GM21390 (cell line): ENCODE measurements around the gene PHF10.
"Not testable (repeated sequence)": the region's sequence is repeated elsewhere in the genome, so short reads cannot be mapped to it uniquely, and the experiment has no call there.

ENCODE experiments used
- ATAC-seq: cut with Tn5 transposase; IDR thresholded peaks from one replicate; pipeline ENCODE4 v1.9.1; 2021; ENCODE audit not compliant: unreplicated experiment

PHF10 gene

DNA sequence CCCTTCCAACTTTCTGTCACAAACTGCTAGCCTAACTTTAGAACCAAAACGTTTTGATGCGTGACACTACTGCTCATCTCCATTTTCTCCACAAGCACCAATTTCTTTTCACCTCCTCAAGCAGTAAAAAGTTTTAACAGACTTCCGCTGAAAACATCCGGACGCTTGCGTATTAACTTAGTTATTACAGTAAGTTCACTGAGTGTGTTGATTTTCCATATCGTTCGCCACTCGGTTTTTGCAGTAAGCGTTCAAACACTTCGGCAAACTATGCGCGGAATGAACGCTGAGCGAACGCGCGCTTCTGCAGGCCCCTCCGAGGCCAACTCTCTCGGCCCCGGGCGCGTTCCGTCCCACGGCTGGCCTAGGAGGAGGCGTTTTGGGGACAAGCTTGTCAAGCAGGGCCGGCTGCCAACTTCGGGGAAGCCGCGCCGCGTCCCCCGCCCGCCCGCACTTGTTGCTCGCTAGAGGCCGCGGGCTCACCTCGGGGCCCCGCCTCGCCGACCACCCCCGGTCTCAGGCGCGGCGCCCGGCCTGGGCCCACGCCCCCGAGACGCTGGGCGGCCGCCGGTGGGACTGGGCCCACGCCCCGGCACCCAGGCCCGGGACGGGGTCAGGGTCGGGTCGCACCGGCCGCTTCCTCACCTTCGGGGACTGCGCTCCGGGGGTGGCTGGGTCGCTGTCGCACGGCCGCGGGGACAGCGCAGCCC is 945 bp downstream of the PHF10 start:
- ATAC-seq, result peak; percentile 36

- ATAC-seq, result peak; percentile 17
Observed at GRCh38 chr6:169722362-169723199, 1.7 kb downstream of the PHF10 start.

DNA sequence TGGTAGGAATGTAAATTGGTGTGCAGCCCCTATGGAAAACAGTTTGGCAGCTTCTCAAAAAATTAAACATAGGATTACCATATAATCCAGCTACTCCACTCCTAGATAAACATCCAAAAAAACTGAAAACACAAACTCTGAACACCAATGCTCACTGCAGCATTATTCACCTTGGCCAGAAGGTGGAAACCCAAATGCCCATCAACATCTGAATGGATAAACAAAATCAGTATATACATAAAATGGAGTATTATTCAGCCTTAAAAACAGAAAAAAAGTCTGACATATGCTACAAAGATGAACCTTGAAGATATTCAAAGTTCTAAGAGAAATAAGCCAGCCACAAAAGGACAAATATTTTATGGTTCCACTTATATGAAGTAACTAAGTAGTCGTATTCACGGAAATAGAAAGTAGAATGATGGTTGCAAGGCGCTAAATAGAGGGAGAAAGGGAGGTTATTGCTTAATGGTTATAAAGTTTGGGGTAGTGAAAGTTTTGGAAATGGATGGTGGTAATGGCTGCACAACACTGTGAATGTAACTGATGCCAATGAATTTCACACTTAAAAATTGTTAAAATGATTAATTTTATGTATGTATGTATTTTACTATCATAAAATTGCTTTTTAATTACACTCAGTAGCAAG is 4.0 kb downstream of the PHF10 start:
- ATAC-seq, result no peak

DNA sequence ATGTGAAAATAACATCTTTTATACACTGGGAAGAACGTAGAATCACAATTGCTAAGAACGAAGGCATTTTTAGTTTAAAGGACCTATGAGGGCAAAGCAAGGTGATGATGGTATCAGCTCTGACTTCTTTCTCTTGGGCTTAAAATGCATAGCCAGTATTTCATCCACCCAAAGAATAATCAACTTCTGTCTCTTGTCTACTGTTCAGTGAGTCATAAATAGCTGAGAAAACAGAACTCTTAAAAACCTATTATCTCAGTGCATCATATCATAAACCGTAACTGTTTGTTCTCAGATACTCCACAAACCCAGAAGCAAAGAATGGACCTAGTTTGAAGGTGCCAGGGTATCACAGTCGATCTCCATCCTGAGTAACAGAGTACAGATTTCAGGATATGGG is 5.2 kb downstream of the PHF10 start:
- no peak for ATAC-seq

DNA sequence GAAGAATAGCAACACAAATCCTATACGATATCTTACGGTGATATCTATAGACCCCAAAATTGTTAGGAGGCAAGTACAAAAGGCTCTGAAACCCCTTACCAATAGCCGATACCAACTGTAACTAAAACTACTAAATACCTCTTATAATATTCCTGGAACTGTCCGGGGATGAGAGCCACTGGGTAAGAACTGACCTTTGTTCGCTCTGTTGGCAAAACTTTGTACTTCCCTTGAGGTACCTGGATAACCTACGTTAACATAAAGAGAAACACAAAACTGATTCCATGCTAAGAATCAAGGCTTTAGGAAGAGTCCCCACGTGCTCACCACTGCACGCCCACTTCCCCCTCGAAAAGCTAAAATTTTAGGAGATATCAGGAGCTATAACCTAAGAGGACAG is 9.7 kb downstream of the PHF10 start:
- ATAC-seq, result no peak

GRCh38 chr6:169714178-169714577 is 10.1 kb downstream of the PHF10 start:
- no peak for ATAC-seq

DNA sequence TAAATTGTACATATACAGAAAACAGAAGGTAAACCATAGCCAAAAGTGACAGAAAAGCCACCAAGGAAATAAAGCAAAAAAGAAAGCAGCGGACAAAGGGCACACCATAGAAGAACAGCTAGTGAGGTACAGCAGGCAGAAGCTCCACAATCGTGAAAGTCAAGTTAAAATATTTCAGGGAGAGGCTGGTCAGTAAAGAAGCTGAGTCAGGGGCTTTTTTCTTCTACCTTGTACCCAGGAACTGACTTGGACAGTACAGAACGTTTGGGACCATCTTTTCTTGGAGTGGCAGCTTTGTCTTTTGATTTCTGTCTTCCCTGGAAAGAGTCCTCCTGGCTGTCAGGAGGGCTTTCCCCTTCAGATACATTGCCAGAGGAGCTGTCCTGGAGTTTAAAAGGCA is 14.3 kb downstream of the PHF10 start:
- no peak for ATAC-seq

DNA sequence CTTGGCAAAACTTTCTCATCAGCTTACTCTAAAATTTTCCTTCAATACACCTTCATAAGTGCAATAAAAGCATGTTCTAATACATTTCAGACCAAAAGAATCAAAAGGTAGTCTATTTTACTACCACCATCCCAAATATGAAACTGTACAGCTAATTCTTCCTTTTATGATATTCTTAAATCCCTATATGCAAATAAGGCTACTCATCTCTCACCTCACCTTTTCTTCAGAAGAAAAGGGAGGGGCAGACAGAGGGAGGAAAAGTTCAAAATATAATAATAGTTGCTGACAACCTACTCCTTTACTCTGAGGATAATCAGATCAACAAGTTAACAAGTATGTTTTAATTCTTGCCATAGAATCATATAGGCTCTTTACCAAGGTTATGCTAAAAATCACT is 15.0 kb downstream of the PHF10 start:
- peak; percentile 58 for ATAC-seq

- no peak for ATAC-seq
Observed at GRCh38 chr6:169707772-169708171, 16.5 kb downstream of the PHF10 start.

DNA sequence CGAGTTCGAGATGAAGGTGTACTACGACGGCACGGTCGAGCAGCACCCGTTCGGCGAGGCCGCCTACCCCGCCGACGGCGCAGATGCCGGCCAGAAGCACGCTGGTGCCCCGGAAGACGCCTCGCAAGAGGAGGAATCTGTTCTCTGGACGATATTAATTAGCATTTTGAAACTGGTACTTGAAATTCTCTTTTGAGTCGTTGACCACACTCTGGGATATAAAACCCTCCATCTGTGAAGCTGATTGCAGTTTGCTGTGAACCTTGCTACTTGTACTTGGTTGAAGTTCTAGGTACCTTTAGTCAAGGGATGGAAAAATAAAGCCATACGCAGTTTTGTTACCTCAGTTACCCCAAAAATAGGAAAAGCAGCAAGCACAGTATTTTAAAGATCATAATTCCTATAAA is 21.5 kb downstream of the PHF10 start:
- peak; percentile 9 for ATAC-seq

GRCh38 chr6:169701954-169702839 is 22.1 kb downstream of the PHF10 start, which contains the start of the genes C6orf120 and WDR27:
C6orf120 (plus strand) TSS chr6:169702126; CDS start chr6:169702460, 334 bp downstream.
WDR27 (minus strand) TSS chr6:169702029; CDS start chr6:169689005, 13,024 bp downstream.
- ATAC-seq, result peak; percentile 95

GRCh38 chr6:169701311-169701953 is 22.9 kb downstream of the PHF10 start:
- ATAC-seq, result peak; percentile 14

DNA sequence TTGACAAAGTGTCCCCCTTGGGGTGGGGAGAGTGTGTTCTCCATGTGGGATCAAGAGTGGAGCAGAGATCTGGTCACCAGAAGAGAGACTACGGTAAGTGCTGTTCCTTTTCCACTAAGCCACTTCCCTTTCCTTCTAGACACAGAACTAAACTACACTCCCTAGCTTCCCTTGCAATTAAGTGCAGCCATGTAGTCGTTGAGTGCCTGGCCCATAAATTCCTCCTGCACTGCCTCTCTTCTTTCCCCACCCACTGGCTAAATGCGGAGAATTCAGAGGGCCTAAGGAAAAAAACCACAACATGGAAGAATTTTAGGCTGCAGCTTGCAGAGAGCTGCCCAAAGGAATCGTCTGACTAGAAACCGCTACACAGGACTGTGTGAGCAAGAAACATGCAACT is 24.0 kb downstream of the PHF10 start:
- ATAC-seq, result no peak

DNA sequence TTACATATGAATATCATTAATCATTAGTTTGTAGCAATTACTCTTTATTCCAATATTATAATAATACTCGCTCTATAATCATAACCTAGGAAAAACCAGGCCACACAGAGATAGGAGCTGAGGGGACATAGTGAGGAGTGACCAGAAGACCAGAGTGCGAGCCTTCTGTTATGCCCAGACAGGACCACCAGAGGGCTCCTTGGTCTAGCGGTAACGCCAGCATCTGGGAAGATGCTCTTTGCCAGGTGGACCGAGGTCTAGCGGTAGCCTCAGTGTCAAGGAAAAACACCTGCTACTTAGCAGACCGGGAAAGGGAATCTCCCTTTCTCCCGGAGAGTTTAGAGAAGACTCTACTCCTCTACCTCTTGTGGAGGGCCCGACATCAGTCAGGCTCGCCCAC is 27.2 kb downstream of the PHF10 start:
- not testable (repeated sequence) for ATAC-seq

DNA sequence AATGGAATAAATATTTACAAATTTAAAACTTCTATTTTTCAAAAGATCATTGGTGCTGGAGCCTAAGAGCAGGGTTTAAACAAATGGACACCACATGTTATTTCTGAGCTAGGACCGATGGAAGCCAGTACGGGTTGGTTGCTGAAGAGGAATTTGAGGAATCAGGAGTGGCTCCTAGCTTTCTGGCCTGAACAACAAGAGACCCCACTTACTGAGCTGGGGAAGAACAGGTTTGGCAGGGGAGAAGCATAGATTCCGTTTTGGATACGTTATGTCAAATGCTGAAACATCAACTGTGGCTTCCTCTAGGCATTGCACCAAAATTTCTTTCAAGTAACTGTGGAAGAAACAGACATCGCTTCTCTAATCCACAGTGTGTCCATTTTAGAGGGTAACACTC is 29.2 kb downstream of the PHF10 start:
- no peak for ATAC-seq

DNA sequence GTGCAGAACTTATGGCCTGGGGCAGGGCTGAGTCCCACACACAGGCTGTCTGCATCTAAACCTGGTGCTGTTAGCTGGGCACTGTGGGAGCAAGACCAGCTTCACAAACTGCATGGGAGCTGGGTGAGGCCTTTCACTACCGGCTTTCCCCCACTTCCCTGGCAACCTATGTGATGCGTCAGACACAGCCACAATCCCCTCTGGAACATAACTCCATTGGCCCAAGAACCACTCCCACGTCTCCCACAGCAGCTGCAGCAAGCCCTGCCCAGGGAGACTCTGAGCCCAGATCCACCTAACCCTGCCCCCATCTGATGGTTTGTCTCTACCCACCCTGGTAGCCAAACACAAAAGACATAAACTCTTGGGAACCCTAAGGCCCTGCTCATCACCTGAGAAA is 31.8 kb downstream of the PHF10 start:
- ATAC-seq, result no peak

- no peak for ATAC-seq
Observed at GRCh38 chr6:169691260-169691659, 33.0 kb downstream of the PHF10 start.

DNA sequence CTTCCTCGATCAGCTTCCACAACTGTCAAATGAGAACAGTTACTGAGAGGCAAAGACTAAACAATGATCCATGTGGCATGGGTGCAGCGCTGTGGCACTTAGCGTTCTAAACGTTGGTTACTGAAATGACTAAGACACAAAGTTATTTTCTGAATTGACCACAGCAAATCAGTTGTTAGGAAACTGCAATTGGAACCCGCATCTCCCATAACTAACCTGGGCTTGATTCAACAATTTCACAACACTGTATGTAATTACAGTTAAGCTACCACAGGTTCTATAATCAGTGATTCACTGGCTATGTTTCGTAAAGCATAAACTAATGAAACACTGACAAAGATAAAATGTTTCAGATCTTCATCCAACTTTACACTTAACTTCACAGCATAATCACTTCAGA is 35.0 kb downstream of the PHF10 start:
- ATAC-seq, result no peak

- no peak for ATAC-seq
Observed at GRCh38 chr6:169685860-169686259, 38.4 kb downstream of the PHF10 start.

- no peak for ATAC-seq
Observed at GRCh38 chr6:169684056-169684455, 40.2 kb downstream of the PHF10 start.
